ENCODE measurements around the gene PCDH1.

The PCDH1 gene

DNA sequence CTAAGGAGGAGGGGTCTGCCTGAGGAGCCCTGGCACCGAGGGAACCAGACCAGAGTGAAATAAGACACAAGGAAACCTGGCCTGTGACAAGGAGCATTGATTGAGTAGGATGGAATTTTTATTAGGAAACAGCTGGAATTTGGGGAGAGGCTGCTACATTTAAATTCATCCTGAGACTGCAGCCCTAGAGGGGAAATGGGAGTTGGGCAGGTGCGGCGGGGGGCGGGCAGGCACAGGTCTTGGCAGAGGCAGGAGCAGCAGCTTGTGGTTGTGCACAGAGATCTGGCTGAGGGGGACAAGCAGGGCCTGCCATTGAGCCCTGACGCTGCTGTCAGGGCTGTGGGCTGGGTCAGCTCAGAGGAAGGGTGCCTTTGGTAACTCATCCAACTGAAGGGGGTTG lies 71.6 kb downstream of the PCDH1 start:
- no peak for DNase-seq

DNA sequence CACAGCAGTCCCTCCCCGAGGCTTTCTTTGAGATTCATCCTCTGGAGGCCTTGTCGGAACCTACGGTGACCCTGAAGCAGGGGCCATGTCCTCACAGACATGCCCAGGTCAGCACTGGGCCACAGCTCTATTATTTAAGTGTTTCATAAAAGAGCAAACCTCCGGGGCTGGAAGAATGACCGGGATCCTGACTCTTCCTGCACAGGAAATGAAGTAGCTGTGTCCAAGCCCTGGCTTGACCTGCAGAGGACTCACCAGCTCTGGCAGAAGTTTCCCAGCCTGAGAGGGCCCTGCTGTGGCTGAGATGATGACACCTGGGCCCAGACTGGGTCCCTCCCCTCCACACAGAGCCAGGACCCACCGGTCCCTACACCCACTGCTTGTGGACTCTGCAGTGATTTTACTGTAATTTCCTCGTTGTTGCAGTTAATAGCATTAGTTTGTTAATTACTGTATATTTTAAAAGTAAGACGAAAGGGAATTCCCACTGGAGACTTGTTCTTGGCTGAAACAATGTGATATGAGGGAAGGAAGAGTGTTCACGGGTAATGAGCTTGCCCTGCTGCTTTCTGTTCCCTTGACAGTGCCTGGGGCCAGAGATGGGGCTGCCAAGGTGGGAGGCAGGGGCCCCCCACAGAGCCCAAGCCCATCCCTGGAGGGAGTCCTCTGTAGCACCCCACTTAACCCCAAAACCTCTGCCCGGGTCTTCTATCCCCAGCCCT lies 72.2 kb downstream of the PCDH1 start:
- DNase-seq, result no peak

DNA sequence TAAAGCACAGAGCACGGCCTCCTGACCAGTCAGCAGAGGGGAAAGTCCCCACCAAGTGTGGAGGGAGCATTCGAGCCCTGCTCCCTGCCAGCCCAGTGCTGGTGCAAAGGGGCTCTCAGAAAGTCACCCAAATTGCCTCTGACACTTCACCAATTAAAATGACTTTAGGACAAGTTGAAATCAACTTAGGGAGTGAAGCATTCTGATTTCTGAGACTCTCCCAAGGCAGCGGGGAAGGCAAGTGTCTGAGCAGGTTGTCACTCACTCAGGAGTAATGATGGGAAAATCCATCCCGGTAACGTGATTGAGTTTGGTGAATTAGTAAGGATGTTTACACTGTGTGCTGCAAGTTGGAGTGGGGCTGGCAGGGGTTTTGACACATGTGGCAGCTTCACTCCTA lies 73.7 kb downstream of the PCDH1 start:
- no peak for DNase-seq
